ENCODE measurements around the gene WDR59.
"Not testable (repeated sequence)": the region's sequence is repeated elsewhere in the genome, so short reads cannot be mapped to it uniquely, and the experiment has no call there.

Gene WDR59

GRCh38 chr16:75026892-75027391 is 42.0 kb upstream of the WDR59 start:
- no peaks in the 10 kb centered on the region; the same call in 1 of the 2 replicates for H3K36me3 ChIP-seq
- H3K4me1 ChIP-seq, result no peaks in the 10 kb centered on the region
- H3K9me3 ChIP-seq, result no peaks in the 10 kb centered on the region
- H3K4me3 ChIP-seq (ENCODE audit: low read depth, low read length), result no peak overlapping the region
- TF ChIP-seq CTCF (IDR thresholded peaks at IDR 0.05; ENCODE audit: low read depth, low read length), result no peak
- DNase-seq, result no peak
- H3K27me3 ChIP-seq, result no peaks in the 10 kb centered on the region

GRCh38 chr16:75026239-75026891 is 41.4 kb upstream of the WDR59 start:
- H3K4me3 ChIP-seq (ENCODE audit: low read depth, low read length); H3K36me3 ChIP-seq; DNase-seq; H3K27me3 ChIP-seq; H3K4me1 ChIP-seq; H3K9me3 ChIP-seq: not testable (repeated sequence)

- no peak for TF ChIP-seq CTCF (IDR thresholded peaks at IDR 0.05; ENCODE audit: low read depth, low read length)
- no peak overlapping the region for H3K4me3 ChIP-seq (ENCODE audit: low read depth, low read length)
- H3K27me3 ChIP-seq, result no peaks in the 10 kb centered on the region
- no peak for DNase-seq
- H3K36me3 ChIP-seq, result no peaks in the 10 kb centered on the region; the same call in 1 of the 2 replicates
- no peaks in the 10 kb centered on the region for H3K4me1 ChIP-seq
- no peaks in the 10 kb centered on the region for H3K9me3 ChIP-seq
These were observed 40.8 kb upstream of the WDR59 start for GRCh38 chr16:75025761-75026160.

GRCh38 chr16:75024594-75024993 is 39.7 kb upstream of the WDR59 start:
- no peaks in the 10 kb centered on the region for H3K9me3 ChIP-seq
- no peaks in the 10 kb centered on the region for H3K4me1 ChIP-seq
- H3K27me3 ChIP-seq, result no peaks in the 10 kb centered on the region
- no peak for TF ChIP-seq CTCF (IDR thresholded peaks at IDR 0.05; ENCODE audit: low read depth, low read length)
- H3K4me3 ChIP-seq (ENCODE audit: low read depth, low read length), result no peak overlapping the region
- DNase-seq, result no peak
- H3K36me3 ChIP-seq, result no peaks in the 10 kb centered on the region; the same call in 1 of the 2 replicates

GRCh38 chr16:75024182-75024581 is 39.3 kb upstream of the WDR59 start:
- H3K9me3 ChIP-seq, result no peaks in the 10 kb centered on the region
- H3K4me3 ChIP-seq (ENCODE audit: low read depth, low read length), result no peak overlapping the region
- no peaks in the 10 kb centered on the region; the same call in 1 of the 2 replicates for H3K36me3 ChIP-seq
- DNase-seq, result no peak
- H3K4me1 ChIP-seq, result no peaks in the 10 kb centered on the region
- H3K27me3 ChIP-seq, result no peaks in the 10 kb centered on the region
- TF ChIP-seq CTCF (IDR thresholded peaks at IDR 0.05; ENCODE audit: low read depth, low read length), result no peak

- Histone ChIP-seq H3K4me3 (ENCODE audit: low read depth, low read length) (no peak overlapping the region), H3K27me3 (no peaks in the 10 kb centered on the region), H3K4me1 (no peaks in the 10 kb centered on the region), H3K36me3 (no peaks in the 10 kb centered on the region; the same call in 1 of the 2 replicates), H3K9me3 (no peaks in the 10 kb centered on the region)
- DNase-seq, result no peak
- no peak for TF ChIP-seq CTCF (IDR thresholded peaks at IDR 0.05; ENCODE audit: low read depth, low read length)
These were observed 38.1 kb upstream of the WDR59 start for GRCh38 chr16:75023009-75023408.
